ENCODE data around the gene GNG4.

- TF ChIP-seq POLR2A (IDR thresholded peaks at IDR 0.05): no peak
- TF ChIP-seq CTCF (IDR thresholded peaks at IDR 0.05): no peak
- no peak for TF ChIP-seq EP300 (IDR thresholded peaks at IDR 0.05)
Observed at GRCh38 chr1:235503403-235504121, 146.0 kb downstream of the GNG4 start.

Data from tibial nerve (tissue), 4 donors.